SJCRH30 (cell line): ENCODE measurements around the gene SHMT2. TPM values are rescaled to one million over a fixed set of nuclear protein-coding genes. Genes with fewer than 3 reads are reported as not detected.
A peak's percentile ranks its signal among the peaks of the same experiment; 100 is the strongest.
"Not testable (repeated sequence)": the region's sequence is repeated elsewhere in the genome, so short reads cannot be mapped to it uniquely, and the experiment has no call there.

Experiments used
- DNase-seq, 2 experiments: peaks; one replicate each; pipeline ENCODE4 v3.0.0-alpha.2; 2015 to 2020
- H3K27ac ChIP-seq: fragments of 250-450 bp; sonication (Bioruptor Pico); 2 replicates; pipeline ENCODE4 v1.5.1; 2020; ENCODE audit warnings: mild to moderate bottlenecking, moderate library complexity
- H3K27me3 ChIP-seq: fragments of 250-450 bp; sonication (Bioruptor Pico); 2 replicates; pipeline ENCODE4 v1.5.1; 2020; ENCODE audit warnings: mild to moderate bottlenecking, moderate library complexity
- H3K36me3 ChIP-seq: fragments of 250-450 bp; sonication (Bioruptor Pico); 2 replicates; pipeline ENCODE4 v1.5.1; 2020; ENCODE audit warnings: mild to moderate bottlenecking, moderate library complexity
- H3K4me1 ChIP-seq: fragments of 250-450 bp; sonication (Bioruptor Pico); 2 replicates; pipeline ENCODE4 v1.5.1; 2020; ENCODE audit warnings: mild to moderate bottlenecking, moderate library complexity
- H3K4me3 ChIP-seq: fragments of 250-450 bp; sonication (Bioruptor Pico); 2 replicates; pipeline ENCODE4 v1.5.1; 2020; ENCODE audit warnings: mild to moderate bottlenecking, moderate library complexity
- H3K9me3 ChIP-seq: fragments of 250-450 bp; sonication (Bioruptor Pico); replicated peaks from 2 replicates; pipeline ENCODE4 v1.5.1; 2020; ENCODE audit warnings: mild to moderate bottlenecking, moderate library complexity
- total RNA-seq: library from RNA; depleted of rRNA; stranded (reverse); fragments of >200 nt; shearing (Covaris generic); gene quantifications from 2 replicates; pipeline ENCODE4 v1.2.3, GENCODE V29; 2014

Gene SHMT2
- total RNA-seq, 1 experiment from 2014 or later, result 1,712 TPM

DNA sequence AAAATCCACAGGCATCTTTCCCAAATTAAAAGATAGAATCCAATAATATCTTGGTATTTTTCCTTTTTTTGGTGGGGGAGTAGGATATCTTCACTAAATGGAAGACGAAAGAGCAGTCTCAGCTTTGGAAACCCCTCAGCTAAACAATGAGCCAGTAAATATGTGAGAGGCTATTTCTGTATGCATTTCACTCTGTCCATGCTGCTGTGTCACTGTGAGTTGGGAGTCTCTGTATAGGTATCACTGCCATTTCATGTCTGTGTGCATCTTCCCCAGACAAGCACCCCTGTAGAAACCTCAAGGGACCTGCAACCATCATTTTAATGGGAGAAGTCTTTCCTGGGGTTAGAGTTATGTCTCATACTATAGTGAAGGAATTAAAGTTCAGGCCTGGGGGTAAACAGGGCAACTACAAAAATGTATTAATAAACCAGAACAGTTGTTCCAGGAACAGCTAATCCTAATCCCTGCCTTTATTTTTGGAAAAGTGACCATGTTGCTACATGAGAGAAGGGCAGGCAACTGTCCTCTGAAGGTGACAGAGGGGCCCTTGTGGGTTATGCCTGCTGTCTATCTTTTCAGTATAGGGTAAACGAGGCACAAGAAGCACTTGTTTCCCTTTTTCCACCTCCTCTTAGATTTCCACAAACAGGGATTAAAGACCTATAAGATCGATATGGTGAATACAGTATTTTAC is 32.8 kb downstream of the SHMT2 start:
- no peaks in the 10 kb centered on the region for H3K9me3 ChIP-seq
- H3K4me1 ChIP-seq, result peaks cover 77% of the 10 kb centered on the region
- no peaks in the 10 kb centered on the region for H3K36me3 ChIP-seq
- H3K4me3 ChIP-seq, result no peak overlapping the region
- DNase-seq, result peak; percentile 51 to 81
- H3K27ac ChIP-seq, result no peak overlapping the region; the same call in 1 of the 2 replicates
- H3K27me3 ChIP-seq, result no peaks in the 10 kb centered on the region

DNA sequence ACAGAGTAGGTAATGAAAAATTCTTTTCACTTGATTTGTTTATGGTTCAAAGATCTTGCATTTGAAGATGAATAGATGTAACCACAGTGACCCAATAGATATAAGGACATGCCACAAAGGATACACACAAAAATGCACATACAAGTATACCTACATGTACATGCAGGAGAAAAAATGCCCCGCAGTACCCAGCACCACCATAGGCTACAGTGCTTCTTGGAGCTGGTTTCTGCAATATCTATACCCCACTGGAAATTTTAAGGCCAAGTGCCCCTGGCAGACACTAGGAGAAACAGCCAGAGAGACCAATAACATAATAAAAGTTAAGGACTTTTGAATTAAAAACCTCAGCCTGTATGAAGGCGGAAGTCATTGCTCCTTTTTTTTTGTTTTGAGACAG is 33.6 kb downstream of the SHMT2 start:
- DNase-seq, result peak; percentile 74 to 75
- H3K9me3 ChIP-seq, result no peaks in the 10 kb centered on the region
- peaks cover 71% of the 10 kb centered on the region for H3K4me1 ChIP-seq
- no peaks in the 10 kb centered on the region for H3K27me3 ChIP-seq
- no peak overlapping the region for H3K4me3 ChIP-seq
- H3K27ac ChIP-seq, result no peak overlapping the region
- H3K36me3 ChIP-seq, result no peaks in the 10 kb centered on the region

DNA sequence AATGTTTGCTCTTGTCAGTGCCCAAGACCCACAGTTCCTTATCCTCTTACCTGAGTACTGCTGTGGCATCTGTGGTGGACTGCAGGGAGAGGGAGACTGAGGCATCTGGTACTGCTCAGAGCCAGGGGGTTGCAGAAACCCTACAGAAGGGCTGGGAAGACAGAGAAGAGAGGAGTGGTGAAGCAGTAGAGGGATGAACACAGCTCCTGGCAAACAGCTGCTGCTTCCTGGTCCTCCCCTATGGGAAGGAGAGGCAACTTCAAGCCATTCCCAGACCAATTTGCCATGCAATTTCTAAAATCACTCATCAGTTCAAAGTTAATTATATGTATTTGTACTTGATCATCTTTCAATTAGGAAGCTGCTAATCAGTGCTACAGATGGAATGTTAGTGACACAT is 37.2 kb downstream of the SHMT2 start:
- Histone ChIP-seq H3K4me3 (no peak overlapping the region), H3K27me3 (no peaks in the 10 kb centered on the region), H3K27ac (peak overlapping the region; percentile 91), H3K4me1 (peaks cover 62% of the 10 kb centered on the region), H3K36me3 (no peaks in the 10 kb centered on the region), H3K9me3 (no peaks in the 10 kb centered on the region)
- peak; percentile 78 to 92 for DNase-seq

DNA sequence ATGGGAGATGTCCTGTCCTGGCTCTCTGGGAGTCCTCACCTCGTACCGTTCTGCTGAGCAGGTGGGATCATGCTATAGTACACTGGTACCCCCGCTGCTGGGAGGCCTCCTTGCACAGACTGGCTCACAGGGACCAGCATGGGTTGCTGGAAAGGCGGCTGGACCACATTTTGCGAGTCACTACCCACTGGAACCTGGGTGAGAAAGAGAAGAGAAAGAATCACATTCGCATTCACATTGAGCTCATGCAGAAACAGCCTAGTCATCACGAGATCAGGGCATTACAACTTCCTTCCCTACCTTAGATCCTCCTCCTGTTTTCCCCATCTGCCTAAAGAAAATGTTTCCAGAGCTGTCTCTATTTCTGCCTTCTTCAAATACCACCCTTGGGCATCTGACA is 38.8 kb downstream of the SHMT2 start:
- no peaks in the 10 kb centered on the region for H3K27me3 ChIP-seq
- no peaks in the 10 kb centered on the region for H3K36me3 ChIP-seq
- H3K9me3 ChIP-seq, result no peaks in the 10 kb centered on the region
- H3K27ac ChIP-seq, result no peak overlapping the region
- peaks cover 59% of the 10 kb centered on the region for H3K4me1 ChIP-seq
- H3K4me3 ChIP-seq, result no peak overlapping the region
- peak; percentile 63 to 67 for DNase-seq

DNA sequence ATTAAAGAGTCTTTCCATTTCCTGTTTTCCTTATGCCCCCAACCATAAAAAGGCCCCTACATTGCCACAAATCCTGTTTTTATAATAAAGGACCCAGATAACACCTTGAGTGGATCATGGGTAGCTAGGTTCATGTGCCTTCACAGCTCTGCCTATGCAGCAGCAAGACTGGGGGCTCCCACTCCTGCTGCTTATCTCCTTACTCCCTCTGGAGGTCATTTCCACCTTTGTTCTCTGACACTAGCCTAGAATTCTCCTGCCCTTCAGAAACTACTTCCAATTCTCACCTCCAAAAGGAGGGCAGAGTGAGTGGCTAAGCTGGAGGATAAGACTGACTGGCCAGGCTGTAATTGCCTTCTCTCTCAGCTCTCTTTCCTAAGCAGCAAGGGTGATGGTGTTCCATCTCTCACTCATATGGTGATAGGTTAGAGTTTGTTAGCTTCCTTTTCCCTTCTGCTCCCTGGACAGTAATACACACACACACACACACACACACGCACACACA is 41.5 kb downstream of the SHMT2 start:
- no peak overlapping the region for H3K4me3 ChIP-seq
- peaks cover 48% of the 10 kb centered on the region for H3K4me1 ChIP-seq
- H3K9me3 ChIP-seq, result no peaks in the 10 kb centered on the region
- H3K36me3 ChIP-seq, result no peaks in the 10 kb centered on the region
- peak; percentile 90 to 98 for DNase-seq
- H3K27ac ChIP-seq, result peak overlapping the region; percentile 98
- H3K27me3 ChIP-seq, result no peaks in the 10 kb centered on the region

DNA sequence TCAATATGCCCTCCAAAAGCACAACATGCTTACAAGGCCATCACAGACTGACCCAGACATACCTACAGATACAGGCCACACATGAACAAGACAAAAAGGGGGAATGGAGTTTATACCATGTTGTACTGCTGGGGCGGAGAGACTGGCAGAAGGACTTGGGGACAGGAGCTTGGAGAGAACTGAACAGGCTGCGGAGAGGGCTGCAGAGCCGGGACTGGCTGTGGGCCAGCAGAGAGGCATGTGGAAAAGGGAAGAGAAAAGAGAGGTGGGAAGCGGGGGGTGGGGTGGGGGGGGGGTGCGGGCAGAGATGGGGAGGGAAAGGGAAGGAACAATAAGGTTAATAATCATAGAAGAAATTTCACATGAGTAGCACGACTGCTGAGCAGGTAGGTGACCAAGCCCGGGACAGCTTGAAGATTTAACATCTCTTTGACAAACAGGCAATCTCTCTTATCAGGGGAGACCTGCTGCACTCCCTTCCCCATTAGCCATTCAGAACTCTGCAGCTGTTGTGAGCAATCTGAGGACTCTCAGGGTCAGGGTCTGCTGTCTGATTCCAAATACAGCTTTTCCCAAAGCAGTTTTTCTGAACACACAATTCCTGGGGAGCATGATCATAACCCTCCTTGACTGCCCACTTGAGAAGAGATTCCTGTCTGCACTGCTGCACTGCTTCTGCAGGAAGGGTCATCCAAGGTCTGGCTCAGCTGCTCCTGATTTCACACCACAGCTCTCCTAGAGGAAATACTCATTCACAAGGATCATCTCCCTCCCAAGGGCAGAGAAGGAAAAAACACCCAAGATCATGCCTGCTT is 43.0 kb downstream of the SHMT2 start:
- H3K4me3 ChIP-seq, result peak overlapping the region; percentile 40
- no peaks in the 10 kb centered on the region for H3K27me3 ChIP-seq
- peak overlapping the region; percentile 98 for H3K27ac ChIP-seq
- H3K9me3 ChIP-seq, result no peaks in the 10 kb centered on the region
- no peaks in the 10 kb centered on the region for H3K36me3 ChIP-seq
- DNase-seq, result peak; percentile 100
- H3K4me1 ChIP-seq, result peaks cover 40% of the 10 kb centered on the region

DNA sequence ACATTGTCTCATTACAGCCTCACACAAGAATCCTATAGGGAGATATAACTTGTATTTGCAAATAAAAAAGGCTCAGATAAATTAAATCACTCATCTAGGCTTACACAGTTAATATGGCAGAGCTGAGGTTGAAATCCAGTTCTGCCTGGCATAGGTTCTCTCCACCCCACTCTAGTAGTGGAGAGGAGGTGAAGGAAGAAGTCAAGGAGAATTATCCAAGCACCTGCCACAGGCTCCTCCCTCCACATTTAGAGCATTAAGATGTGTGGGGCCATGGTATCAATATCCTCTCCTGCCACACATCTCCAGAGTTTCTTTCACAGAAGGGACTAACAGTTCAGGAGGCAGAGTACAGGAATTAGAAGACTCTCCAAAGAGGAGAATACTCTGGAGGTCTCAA is 44.0 kb downstream of the SHMT2 start:
- no peaks in the 10 kb centered on the region for H3K27me3 ChIP-seq
- peaks cover 40% of the 10 kb centered on the region for H3K4me1 ChIP-seq
- DNase-seq, result peak; percentile 77 to 95
- H3K9me3 ChIP-seq, result no peaks in the 10 kb centered on the region
- H3K4me3 ChIP-seq, result no peak overlapping the region
- H3K27ac ChIP-seq, result peak overlapping the region; percentile 98
- no peaks in the 10 kb centered on the region for H3K36me3 ChIP-seq

DNA sequence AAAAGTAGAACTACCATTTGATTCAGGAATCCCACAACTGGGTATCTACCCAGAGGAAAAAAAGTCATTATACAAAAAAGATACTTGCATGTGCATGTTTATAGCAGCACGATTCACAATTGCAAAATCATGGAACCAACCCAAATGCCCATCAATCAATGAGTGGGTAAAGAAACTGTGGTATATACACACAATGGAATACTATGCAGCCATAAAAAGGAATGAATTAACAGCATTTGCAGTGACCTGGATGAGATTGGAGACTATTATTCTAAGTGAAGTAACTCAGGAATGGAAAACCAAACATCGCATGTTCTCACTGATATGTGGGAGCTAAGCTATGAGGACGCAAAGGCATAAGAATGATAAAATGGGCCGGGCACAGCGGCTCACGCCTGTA is 46.7 kb downstream of the SHMT2 start:
- not testable (repeated sequence) for H3K4me3 ChIP-seq, H3K9me3 ChIP-seq, DNase-seq, H3K27me3 ChIP-seq, H3K27ac ChIP-seq, H3K36me3 ChIP-seq
- H3K4me1 ChIP-seq, result peaks cover 46% of the 10 kb centered on the region

DNA sequence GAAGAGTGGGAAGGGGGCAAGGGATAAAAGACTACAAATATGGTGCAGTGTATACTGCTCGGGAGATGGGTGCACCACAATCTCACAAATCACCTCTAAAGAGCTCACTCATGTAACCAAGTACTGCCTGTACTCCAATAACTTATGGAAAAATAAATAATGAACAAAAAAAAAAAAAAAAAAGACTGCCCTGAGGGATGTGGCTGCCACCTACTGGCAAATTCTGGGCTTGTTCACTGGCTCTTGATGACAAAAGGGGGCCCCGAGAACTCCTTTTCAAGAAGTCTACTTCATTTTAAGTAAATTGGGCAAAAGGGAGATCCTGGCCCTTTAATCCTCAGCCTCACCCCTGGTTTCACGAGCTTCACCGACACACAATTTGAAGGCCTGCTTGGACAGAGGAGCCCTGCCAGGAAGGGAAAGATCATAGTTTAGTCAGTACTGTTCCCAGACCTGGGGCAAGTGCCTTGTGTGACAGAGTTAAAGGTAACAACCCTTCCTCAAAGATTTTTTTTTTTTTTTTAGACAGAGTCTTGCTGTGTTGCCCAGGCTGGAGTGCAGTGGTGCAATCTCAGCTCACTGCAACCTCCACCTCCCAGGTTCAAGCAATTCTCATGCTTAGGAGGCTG is 47.5 kb downstream of the SHMT2 start:
- H3K27me3 ChIP-seq, result no peaks in the 10 kb centered on the region
- peak; percentile 100 for DNase-seq
- no peaks in the 10 kb centered on the region for H3K9me3 ChIP-seq
- peaks cover 38% of the 10 kb centered on the region for H3K4me1 ChIP-seq
- H3K36me3 ChIP-seq, result no peaks in the 10 kb centered on the region
- H3K27ac ChIP-seq, result no peak overlapping the region
- H3K4me3 ChIP-seq, result no peak overlapping the region

DNA sequence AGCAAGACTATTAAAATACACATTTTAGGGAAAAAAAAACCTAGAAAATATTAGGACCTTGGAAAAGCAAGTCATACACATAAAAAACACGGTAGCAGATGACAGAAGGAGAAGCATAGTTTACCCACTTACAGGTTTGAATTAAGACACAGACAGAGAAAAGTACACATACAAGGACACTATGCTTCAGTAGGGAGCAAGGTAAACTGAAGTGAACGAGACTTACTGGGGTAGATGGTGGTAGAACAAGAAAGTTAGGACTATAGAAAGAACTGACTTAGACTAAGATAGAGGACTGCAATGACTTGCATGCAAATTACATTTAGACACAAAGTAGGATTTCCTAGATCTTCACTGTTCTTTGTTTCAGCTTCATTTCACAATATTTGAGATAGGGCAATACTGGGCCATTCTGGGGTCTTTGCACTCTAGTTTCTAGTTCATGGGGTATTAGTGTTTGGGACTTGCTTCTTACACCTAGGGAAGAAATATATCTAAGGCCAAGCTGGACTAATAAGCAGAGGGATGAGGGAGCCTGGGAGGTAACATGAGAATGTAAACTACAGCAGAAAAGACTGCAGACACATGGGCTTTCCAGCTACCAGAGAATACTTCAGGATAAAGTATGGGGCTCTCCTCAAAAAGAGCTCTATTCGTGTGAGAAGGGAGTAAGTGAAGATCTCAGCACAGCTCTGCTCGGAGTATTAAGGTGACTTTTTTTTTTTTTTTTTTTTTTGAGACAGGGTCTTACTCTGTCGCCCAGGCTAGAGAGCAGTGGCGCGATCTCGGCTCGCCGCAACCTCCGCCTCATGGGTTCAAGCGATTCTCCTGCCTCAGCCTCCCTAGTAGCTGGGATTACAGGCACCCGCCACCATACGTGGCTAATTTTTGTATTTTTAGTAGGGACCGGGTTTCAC is 49.2 kb downstream of the SHMT2 start:
- H3K9me3 ChIP-seq, result no peaks in the 10 kb centered on the region
- no peaks in the 10 kb centered on the region for H3K27me3 ChIP-seq
- peak in 1 of 2 experiments; percentile 78 for DNase-seq
- no peak overlapping the region for H3K27ac ChIP-seq
- no peak overlapping the region for H3K4me3 ChIP-seq
- H3K36me3 ChIP-seq, result no peaks in the 10 kb centered on the region
- peaks cover 25% of the 10 kb centered on the region for H3K4me1 ChIP-seq

DNA sequence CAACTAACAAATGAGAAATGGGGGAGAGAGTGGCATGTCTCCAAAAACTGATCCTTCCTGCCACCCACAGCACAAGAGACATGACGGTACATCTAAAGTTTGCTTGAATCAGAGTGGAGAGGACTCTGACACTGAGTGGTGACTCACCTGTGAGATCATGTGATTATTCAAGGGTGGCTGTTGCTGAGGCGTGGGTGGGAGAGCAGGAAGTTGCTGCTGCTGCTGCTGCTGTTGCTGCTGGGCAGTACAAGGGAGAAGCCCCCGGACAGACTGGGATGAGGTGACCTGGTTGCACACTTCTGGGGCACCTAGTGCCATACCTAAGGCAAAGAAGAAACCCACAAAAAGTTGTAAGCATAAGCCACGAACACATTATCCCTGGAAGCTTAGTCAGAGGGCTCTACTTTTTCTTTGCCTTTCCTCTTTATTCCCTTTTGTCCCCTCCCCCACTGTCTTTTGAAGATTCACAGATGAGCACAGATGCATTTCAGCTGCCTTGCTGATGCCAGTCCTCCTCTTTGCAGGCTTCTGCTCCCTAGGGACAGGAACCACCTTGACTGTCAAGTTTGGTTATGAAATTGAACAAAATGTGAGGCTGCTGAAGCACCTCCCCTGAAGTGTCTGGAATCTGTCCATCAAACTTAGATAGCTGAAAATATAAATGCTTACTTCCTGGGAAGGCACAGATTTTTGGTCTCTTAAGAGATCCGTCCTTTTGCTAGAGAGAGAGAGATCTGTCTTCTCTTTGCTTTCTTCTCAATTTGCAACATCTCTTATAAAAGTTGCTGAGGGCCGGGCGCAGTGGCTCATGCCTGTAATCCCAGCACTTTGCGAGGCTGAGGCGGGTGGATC is 50.9 kb downstream of the SHMT2 start:
- peak overlapping the region; percentile 7 for H3K4me3 ChIP-seq
- peak; percentile 98 for DNase-seq
- H3K27ac ChIP-seq, result peak overlapping the region; percentile 6; the same call in 1 of the 2 replicates

DNA sequence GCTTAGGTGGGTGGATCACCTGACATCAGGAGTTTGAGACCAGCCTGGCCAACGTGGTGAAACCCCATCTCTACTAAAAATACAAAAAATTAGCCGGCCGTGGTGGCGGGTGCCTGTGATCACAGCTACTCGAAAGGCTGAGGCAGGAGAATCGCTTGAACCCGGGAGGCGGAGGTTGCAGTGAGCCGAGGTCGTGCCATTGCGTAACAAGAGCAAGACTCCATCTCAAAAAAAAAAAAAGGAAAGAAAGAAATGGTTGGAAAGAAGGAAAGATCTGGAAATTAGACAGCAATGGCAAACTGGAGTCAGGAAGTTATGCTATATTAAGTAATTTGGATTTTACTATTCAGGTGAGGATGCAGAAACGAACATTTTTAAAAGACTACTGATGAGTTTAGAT is 52.6 kb downstream of the SHMT2 start:
- H3K4me3 ChIP-seq, H3K27ac ChIP-seq, H3K36me3 ChIP-seq, DNase-seq, H3K9me3 ChIP-seq, H3K27me3 ChIP-seq: not testable (repeated sequence)
- H3K4me1 ChIP-seq, result peaks cover 15% of the 10 kb centered on the region

More for the DNA sequence above, 50.9 kb downstream of the SHMT2 start:
- Histone ChIP-seq H3K4me1 (peaks cover 16% of the 10 kb centered on the region), H3K36me3 (no peaks in the 10 kb centered on the region), H3K27me3 (no peaks in the 10 kb centered on the region), H3K9me3 (no peaks in the 10 kb centered on the region; the same call in 1 of the 2 replicates)
